ENCODE data around the gene ADNP2. TPM values are rescaled to one million over a fixed set of nuclear protein-coding genes. Genes with fewer than 3 reads are reported as not detected.

ADNP2 gene
- total RNA-seq, 3 donors from 2014 or later = 15.7 to 20.3 (median 20.1) TPM

DNA sequence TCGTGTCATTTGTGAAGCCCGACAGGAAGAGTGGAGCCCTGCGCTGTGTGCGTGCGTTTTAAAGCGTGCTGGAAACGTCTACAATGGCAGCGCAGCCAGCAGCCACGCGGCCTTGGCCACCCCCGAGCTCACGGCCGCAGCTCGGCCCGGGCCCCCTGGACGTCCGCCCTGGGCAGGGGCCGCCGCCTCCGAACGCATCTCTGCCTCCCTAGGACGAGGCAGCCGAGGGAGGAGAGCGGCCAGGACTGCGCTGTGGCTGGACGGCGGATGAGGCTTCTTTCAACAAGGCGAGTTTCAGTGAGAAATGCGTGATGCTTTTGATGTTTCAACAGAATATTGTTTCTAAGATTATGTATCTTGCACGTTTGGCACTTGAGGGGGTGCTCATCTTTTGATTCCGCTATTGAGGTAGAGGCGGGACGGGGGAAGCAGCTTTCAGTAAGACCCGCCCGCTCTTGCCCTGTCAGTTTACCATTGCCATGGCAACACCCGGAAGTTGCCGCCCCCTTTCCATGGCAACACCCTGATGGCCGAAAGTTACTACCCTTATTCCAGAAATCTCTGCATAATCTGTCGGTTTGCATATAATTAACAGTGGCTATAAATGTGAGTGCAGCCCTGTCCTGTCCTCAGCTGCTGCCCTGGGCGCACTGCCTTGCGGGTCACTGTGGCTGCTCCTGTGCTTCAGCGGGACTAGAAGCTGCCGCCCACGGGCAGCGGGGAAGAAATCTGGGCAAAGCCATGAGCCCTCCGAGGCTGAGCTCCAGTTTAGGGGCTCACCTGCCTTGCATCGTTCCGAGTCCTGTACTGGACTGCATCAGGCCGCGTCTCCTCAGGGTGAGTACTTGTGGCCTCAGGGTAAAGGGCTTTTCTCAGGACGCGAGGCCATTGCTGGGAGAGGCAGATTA is 38.6 kb downstream of the ADNP2 start:
- Histone ChIP-seq H3K36me3 (no peaks in the 10 kb centered on the region), H3K27ac (peak overlapping the region; percentile 11 to 60), H3K4me3 (peak overlapping the region; percentile 59 to 70 (median 67)), H3K9me3 (no peaks in the 10 kb centered on the region), H3K27me3 (no peaks in the 10 kb centered on the region), H3K4me1 (no peaks in the 10 kb centered on the region)
- intact Hi-C loops (cut with DNase I; ENCODE audit: low total_unique reads) = no loop called here
- TF ChIP-seq, protein P1, sequence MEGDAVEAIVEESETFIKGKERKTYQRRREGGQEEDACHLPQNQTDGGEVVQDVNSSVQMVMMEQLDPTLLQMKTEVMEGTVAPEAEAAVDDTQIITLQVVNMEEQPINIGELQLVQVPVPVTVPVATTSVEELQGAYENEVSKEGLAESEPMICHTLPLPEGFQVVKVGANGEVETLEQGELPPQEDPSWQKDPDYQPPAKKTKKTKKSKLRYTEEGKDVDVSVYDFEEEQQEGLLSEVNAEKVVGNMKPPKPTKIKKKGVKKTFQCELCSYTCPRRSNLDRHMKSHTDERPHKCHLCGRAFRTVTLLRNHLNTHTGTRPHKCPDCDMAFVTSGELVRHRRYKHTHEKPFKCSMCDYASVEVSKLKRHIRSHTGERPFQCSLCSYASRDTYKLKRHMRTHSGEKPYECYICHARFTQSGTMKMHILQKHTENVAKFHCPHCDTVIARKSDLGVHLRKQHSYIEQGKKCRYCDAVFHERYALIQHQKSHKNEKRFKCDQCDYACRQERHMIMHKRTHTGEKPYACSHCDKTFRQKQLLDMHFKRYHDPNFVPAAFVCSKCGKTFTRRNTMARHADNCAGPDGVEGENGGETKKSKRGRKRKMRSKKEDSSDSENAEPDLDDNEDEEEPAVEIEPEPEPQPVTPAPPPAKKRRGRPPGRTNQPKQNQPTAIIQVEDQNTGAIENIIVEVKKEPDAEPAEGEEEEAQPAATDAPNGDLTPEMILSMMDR (IDR thresholded peaks at IDR 0.05) = no peak
- TF ChIP-seq POLR2AphosphoS5 (IDR thresholded peaks at IDR 0.05) = no peak
- TF ChIP-seq POLR2A (IDR thresholded peaks at IDR 0.05) = no peak
- peak; percentile 78 to 84 for DNase-seq (ENCODE audit: low spot score in 2 of 2)

DNA sequence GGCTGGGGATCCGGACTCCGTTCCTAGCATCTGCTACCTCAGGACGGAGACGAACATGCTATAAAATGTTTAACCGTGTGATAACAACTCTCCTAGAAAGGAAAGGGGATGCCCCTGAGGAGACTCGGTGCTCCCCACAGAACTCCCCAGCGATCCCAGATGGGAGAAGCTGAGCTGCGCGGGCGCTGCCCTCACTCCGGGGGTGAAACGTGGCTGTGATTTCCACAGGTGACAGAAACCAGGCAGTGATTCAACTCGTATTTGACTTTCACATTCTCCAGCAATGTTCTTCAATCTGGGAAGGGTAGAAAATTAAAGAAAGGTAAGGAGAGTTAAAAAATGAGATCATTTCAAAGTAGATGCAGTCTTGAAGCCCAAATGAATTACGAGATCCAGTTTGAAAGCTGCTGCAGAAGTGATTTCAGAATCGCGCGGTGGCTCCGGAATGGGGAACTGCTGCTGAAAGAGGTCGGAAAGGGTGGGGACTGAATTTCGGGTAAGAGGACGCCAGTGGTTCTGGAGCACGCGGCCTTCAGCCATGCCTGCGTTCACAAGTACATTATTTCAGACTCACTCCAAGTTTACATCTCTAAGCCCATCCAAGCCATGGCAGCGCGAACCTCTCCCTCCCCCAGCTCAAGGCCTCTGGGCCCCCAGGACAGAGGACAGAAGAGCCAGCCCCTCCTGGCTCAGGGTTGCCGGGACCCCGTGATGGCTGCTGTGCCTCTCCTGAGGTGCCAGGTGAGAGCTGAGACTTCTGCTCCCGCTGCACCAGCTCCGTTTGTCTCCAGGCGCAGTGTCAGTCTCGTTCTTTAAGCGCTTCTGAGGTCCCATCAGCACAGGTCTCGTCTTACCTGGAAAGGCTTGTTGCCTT is 39.5 kb downstream of the ADNP2 start:
- peak overlapping the region; percentile 59 to 70 (median 67) for H3K4me3 ChIP-seq
- intact Hi-C loops (cut with DNase I; ENCODE audit: low total_unique reads) = no loop called here
- TF ChIP-seq POLR2AphosphoS5 (IDR thresholded peaks at IDR 0.05) = no peak
- TF ChIP-seq, protein P1 (IDR thresholded peaks at IDR 0.05) = no peak
- TF ChIP-seq POLR2A (IDR thresholded peaks at IDR 0.05) = no peak
- peak overlapping the region in 1 of 2 donors; percentile 45 for H3K27ac ChIP-seq
- no peaks in the 10 kb centered on the region for H3K27me3 ChIP-seq
- no peaks in the 10 kb centered on the region for H3K4me1 ChIP-seq
- no peak for DNase-seq (ENCODE audit: low spot score in 2 of 2)
- no peaks in the 10 kb centered on the region for H3K36me3 ChIP-seq
- H3K9me3 ChIP-seq = no peaks in the 10 kb centered on the region

DNA sequence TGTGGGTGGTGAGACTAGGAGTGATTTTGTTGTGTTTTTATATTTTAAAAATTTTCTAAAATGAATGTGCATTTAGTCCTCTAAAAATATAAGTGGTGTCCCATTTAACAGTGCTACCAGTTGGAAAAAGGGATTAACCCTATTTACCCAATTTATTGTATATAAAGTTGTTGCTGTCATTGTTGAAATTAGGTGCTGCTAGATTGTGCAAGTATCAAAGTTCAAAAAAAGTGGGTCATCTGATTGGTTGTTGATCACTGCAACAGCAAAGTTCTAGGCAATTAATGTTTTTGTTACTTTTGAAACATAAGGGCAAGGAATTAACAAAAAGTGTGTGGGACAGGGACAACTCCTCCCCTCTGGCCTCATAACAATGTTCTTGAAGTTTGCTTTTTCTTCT is 40.6 kb downstream of the ADNP2 start:
- Histone ChIP-seq H3K27ac (no peak overlapping the region), H3K9me3 (no peaks in the 10 kb centered on the region), H3K36me3 (no peaks in the 10 kb centered on the region), H3K4me1 (no peaks in the 10 kb centered on the region), H3K27me3 (no peaks in the 10 kb centered on the region), H3K4me3 (no peak overlapping the region)
- intact Hi-C loops (cut with DNase I; ENCODE audit: low total_unique reads) = no loop called here
- TF ChIP-seq POLR2A (IDR thresholded peaks at IDR 0.05) = no peak
- no peak for TF ChIP-seq POLR2AphosphoS5 (IDR thresholded peaks at IDR 0.05)
- TF ChIP-seq, protein P1 (IDR thresholded peaks at IDR 0.05) = no peak
- DNase-seq (ENCODE audit: low spot score in 2 of 2) = no peak

DNA sequence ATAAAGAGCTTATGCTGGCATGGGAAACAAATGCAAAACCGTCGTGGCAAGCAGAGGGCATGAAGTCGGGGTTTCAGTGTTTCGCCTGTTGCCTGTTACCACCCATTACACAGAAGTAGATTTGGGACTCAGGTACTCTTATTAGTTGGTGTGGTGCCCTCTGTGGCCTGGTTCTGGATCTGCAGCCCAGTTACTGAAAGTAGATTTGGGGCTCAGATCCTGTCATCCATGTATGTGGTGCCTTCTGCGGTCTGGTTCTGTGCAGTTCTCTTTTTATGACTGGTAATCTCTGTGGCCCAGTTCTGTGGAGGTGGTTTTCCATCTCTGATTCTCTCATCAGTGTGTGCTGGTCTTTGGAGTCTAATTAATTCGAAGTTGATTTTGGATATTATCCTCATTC is 45.2 kb downstream of the ADNP2 start:
- DNase-seq (ENCODE audit: low spot score in 2 of 2) = no peak
- intact Hi-C loops (cut with DNase I; ENCODE audit: low total_unique reads) = no loop called here
- no peak overlapping the region for H3K4me3 ChIP-seq
- no peaks in the 10 kb centered on the region for H3K27me3 ChIP-seq
- TF ChIP-seq, protein P1 (IDR thresholded peaks at IDR 0.05) = no peak
- TF ChIP-seq POLR2A (IDR thresholded peaks at IDR 0.05) (no peak), POLR2AphosphoS5 (IDR thresholded peaks at IDR 0.05) (no peak)
- no peak overlapping the region for H3K27ac ChIP-seq
- no peaks in the 10 kb centered on the region for H3K4me1 ChIP-seq
- H3K9me3 ChIP-seq = no peaks in the 10 kb centered on the region
- H3K36me3 ChIP-seq = no peaks in the 10 kb centered on the region
